Mesenchymal stem cell (in vitro differentiated cells and primary cell): ENCODE measurements around the gene NR1I3.

Source experiments
- DNase-seq: peaks from one replicate; pipeline ENCODE4 v3.0.0-alpha.2; 2013
- H2AFZ ChIP-seq: one replicate; pipeline ENCODE4 v1.6.1; 2013; ENCODE audit warnings: low read depth, mild to moderate bottlenecking, control low read depth, inconsistent platforms, low read length, moderate library complexity
- H2AK5ac ChIP-seq: 2 replicates; pipeline ENCODE4 v1.6.1; 2013; ENCODE audit warnings: low read length, moderate library complexity, mild to moderate bottlenecking, inconsistent platforms; ENCODE audit not compliant: severe bottlenecking
- H2BK120ac ChIP-seq: one replicate; pipeline ENCODE4 v1.6.1; 2013; ENCODE audit warnings: low read depth, mild to moderate bottlenecking, inconsistent platforms, low read length, moderate library complexity
- H2BK12ac ChIP-seq, 2 experiments: one replicate each; pipeline ENCODE4 v1.6.1; 2013; ENCODE audit warnings: inconsistent platforms in 2 of 2, low read length in 2 of 2, mild to moderate bottlenecking in 2 of 2, moderate library complexity in 2 of 2, control low read depth in 1 of 2
- H2BK15ac ChIP-seq: one replicate; pipeline ENCODE4 v1.6.1; 2013; ENCODE audit warnings: mild to moderate bottlenecking, low read depth, inconsistent platforms; ENCODE audit not compliant: poor library complexity, severe bottlenecking
- H2BK5ac ChIP-seq: 2 replicates; pipeline ENCODE4 v1.6.1; 2013; ENCODE audit warnings: low read depth, mild to moderate bottlenecking, low read length, control low read depth, inconsistent platforms; ENCODE audit not compliant: poor library complexity, severe bottlenecking
- H3K14ac ChIP-seq, 2 experiments: one replicate each; pipeline ENCODE4 v1.6.1; 2013; ENCODE audit warnings: inconsistent platforms in 2 of 2, low read length in 2 of 2, control low read depth in 1 of 2, mild to moderate bottlenecking in 1 of 2, moderate library complexity in 1 of 2
- H3K18ac ChIP-seq, 2 experiments: one replicate each; pipeline ENCODE4 v1.6.1; 2013; ENCODE audit warnings: inconsistent platforms in 2 of 2, low read length in 2 of 2, control low read depth in 1 of 2, low read depth in 1 of 2, mild to moderate bottlenecking in 1 of 2
- H3K23ac ChIP-seq, 2 experiments: one replicate each; pipeline ENCODE4 v1.6.1; 2013; ENCODE audit warnings: inconsistent platforms in 2 of 2, low read length in 2 of 2, mild to moderate bottlenecking in 2 of 2, moderate library complexity in 2 of 2, control low read depth in 1 of 2
- H3K27ac ChIP-seq: 2 replicates; pipeline ENCODE4 v1.5.1; 2013; ENCODE audit warnings: mild to moderate bottlenecking, moderate library complexity, low read length, control low read depth, inconsistent platforms; ENCODE audit not compliant: poor library complexity, severe bottlenecking
- H3K27me3 ChIP-seq, 2 experiments: 2 replicates each; pipeline versions ENCODE4 v1.6.1 to v1.7.0; 2013; ENCODE audit warnings: low read length in 2 of 2, mild to moderate bottlenecking in 2 of 2, moderate library complexity in 2 of 2, control low read depth in 1 of 2, inconsistent platforms in 1 of 2; ENCODE audit not compliant: control insufficient read depth in 1 of 2, insufficient read depth in 1 of 2
- H3K36me3 ChIP-seq, 2 experiments: 2 replicates each; pipeline versions ENCODE4 v1.6.1 to v1.7.0; 2013; ENCODE audit warnings: low read length in 2 of 2, control low read depth in 1 of 2, inconsistent platforms in 1 of 2, low read depth in 1 of 2, mild to moderate bottlenecking in 1 of 2; ENCODE audit not compliant: insufficient read depth in 2 of 2, control insufficient read depth in 1 of 2
- H3K4ac ChIP-seq, 2 experiments: one replicate each; pipeline ENCODE4 v1.6.1; 2013; ENCODE audit warnings: inconsistent platforms in 2 of 2, low read length in 2 of 2, mild to moderate bottlenecking in 2 of 2, moderate library complexity in 2 of 2, control low read depth in 1 of 2, low read depth in 1 of 2
- H3K4me1 ChIP-seq: 2 replicates; pipeline ENCODE4 v1.6.1; 2013; ENCODE audit warnings: low read depth, low read length, control low read depth; ENCODE audit not compliant: control insufficient read depth, insufficient read depth
- H3K4me2 ChIP-seq: 2 replicates; pipeline ENCODE4 v1.6.1; 2013; ENCODE audit warnings: low read length, mild to moderate bottlenecking, inconsistent platforms; ENCODE audit not compliant: poor library complexity, severe bottlenecking
- H3K4me3 ChIP-seq, 2 experiments: 2 replicates each; pipeline versions ENCODE4 v1.5.1 to v1.7.0; 2013; ENCODE audit warnings: low read length in 2 of 2, mild to moderate bottlenecking in 2 of 2, control low read depth in 1 of 2, low read depth in 1 of 2; ENCODE audit not compliant: insufficient read depth in 1 of 2
- H3K79me1 ChIP-seq: replicated peaks from 2 replicates; pipeline ENCODE4 v1.6.1; 2013; ENCODE audit warnings: mild to moderate bottlenecking, control low read depth, low read length, inconsistent platforms; ENCODE audit not compliant: poor library complexity, severe bottlenecking
- H3K9ac ChIP-seq: 2 replicates; pipeline ENCODE4 v1.7.0; 2013; ENCODE audit warnings: mild to moderate bottlenecking, low read length, moderate library complexity
- H3K9me3 ChIP-seq: 2 replicates; pipeline ENCODE4 v1.7.0; 2013; ENCODE audit warnings: mild to moderate bottlenecking, low read length; ENCODE audit not compliant: control insufficient read depth
- H4K8ac ChIP-seq: one replicate; pipeline ENCODE4 v1.6.1; 2013; ENCODE audit warnings: inconsistent platforms, mild to moderate bottlenecking, low read length, moderate library complexity
- H4K91ac ChIP-seq: one replicate; pipeline ENCODE4 v1.6.1; 2013; ENCODE audit warnings: mild to moderate bottlenecking, low read length, inconsistent platforms
- WGBS: methylation state at CpG from one replicate; pipeline ENCODE4 v1.1.7; 2013; ENCODE audit warnings: mixed read lengths; 5-methylcytosine and 5-hydroxymethylcytosine counted together

Gene NR1I3

GRCh38 chr1:161188381-161188780 lies 49.6 kb downstream of the NR1I3 start:
- H3K27ac ChIP-seq = no peak overlapping the region
- H3K4me1 ChIP-seq = peaks cover 2% of the 10 kb centered on the region
- no peak overlapping the region for H3K4me3 ChIP-seq
- no peak overlapping the region for H3K14ac ChIP-seq
- H3K27me3 ChIP-seq = no peaks in the 10 kb centered on the region
- no peak for DNase-seq
- no peak overlapping the region for H2BK120ac ChIP-seq
- H2AFZ ChIP-seq = no peak overlapping the region
- H3K23ac ChIP-seq = no peak overlapping the region
- H3K18ac ChIP-seq = no peak overlapping the region
- H2BK12ac ChIP-seq = no peak overlapping the region
- H4K91ac ChIP-seq = no peak overlapping the region
- no peak overlapping the region for H3K4ac ChIP-seq
- no peaks in the 10 kb centered on the region for H3K9me3 ChIP-seq
- H3K79me1 ChIP-seq = no peaks in the 10 kb centered on the region
- H2BK5ac ChIP-seq = no peak overlapping the region
- H2AK5ac ChIP-seq = no peak overlapping the region
- 90% methylated on average over 4 of the region's 6 CpGs for WGBS
- H2BK15ac ChIP-seq = no peak overlapping the region
- H3K36me3 ChIP-seq = peaks cover 0 to 28% of the 10 kb centered on the region in 2 experiments
- H3K9ac ChIP-seq = peak overlapping the region; percentile 30
- no peak overlapping the region for H4K8ac ChIP-seq
- H3K4me2 ChIP-seq = no peak overlapping the region

DNA sequence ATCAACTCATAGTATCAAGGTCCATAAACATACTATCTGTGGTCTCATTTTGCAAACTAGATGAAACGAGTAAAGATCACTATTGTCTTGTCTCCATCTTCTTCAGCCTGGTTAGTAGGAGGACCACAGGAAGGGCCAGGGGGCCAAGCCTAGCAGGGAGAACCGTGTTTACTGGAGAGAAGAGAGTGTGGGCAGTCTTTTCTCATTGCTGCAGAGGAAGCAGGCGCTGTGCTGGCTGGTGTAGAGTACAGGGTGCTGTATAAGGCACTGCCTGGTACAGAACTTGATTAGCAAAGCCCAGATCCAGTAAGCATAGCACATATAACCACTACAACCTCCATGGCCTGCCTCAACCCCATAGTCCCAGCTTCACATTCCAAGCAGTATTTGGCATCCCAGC lies 50.7 kb downstream of the NR1I3 start:
- peak overlapping the region in 1 of 2 experiments; percentile 24 for H2BK12ac ChIP-seq
- no peak overlapping the region for H3K27ac ChIP-seq
- no peak overlapping the region for H3K4ac ChIP-seq
- H3K4me3 ChIP-seq = no peak overlapping the region
- no peak overlapping the region for H2AK5ac ChIP-seq
- H3K23ac ChIP-seq = no peak overlapping the region
- no peak overlapping the region for H3K9ac ChIP-seq
- no peak overlapping the region for H4K91ac ChIP-seq
- H3K79me1 ChIP-seq = no peaks in the 10 kb centered on the region
- H4K8ac ChIP-seq = no peak overlapping the region
- peaks cover 2% of the 10 kb centered on the region for H3K4me1 ChIP-seq
- no peak overlapping the region for H3K4me2 ChIP-seq
- DNase-seq = no peak
- no peaks in the 10 kb centered on the region for H3K9me3 ChIP-seq
- no peak overlapping the region for H2BK120ac ChIP-seq
- no peaks in the 10 kb centered on the region for H3K27me3 ChIP-seq
- H2BK15ac ChIP-seq = peak overlapping the region; percentile 46
- peaks cover 0 to 19% of the 10 kb centered on the region in 2 experiments for H3K36me3 ChIP-seq
- H3K14ac ChIP-seq = no peak overlapping the region
- H2AFZ ChIP-seq = no peak overlapping the region
- H2BK5ac ChIP-seq = no peak overlapping the region
- 92% methylated on average over 3 of the region's 3 CpGs for WGBS
- no peak overlapping the region for H3K18ac ChIP-seq

DNA sequence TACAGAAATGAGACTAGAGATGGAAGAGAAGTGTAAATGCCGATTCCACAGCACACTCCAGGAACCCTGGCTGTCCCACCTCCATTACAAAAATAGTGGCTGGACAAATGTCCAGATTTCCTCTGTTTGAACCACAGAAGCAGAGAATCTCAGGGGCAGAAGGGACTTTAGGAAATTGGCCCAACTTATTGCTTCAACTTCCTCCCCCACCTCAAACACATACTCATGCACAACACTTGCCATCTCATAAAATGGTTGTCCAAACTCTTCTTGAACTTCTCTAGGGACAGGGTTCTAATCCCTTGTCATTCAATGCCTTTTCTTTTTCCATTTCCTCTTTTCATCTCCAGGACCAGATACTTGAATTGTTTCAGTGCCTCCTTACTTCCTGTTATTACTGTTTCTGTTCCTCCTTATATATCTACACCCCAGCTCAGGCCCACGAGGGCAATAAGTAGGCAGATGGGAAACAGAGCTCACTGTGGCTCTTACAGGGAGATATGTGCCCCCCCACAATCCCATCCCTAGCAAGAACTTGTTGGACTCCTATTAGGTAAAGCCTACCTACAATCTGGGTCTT lies 52.2 kb downstream of the NR1I3 start:
- no peak overlapping the region for H2BK120ac ChIP-seq
- no peak overlapping the region for H3K4me3 ChIP-seq
- WGBS = 76% methylated on average over 2 of the region's 2 CpGs
- H3K36me3 ChIP-seq = peaks cover 0 to 4% of the 10 kb centered on the region in 2 experiments
- peak overlapping the region in 1 of 2 experiments; percentile 48 for H3K18ac ChIP-seq
- H3K14ac ChIP-seq = no peak overlapping the region
- H3K4me2 ChIP-seq = no peak overlapping the region
- no peaks in the 10 kb centered on the region for H3K9me3 ChIP-seq
- H3K79me1 ChIP-seq = no peaks in the 10 kb centered on the region
- H3K4ac ChIP-seq = peak overlapping the region in 1 of 2 experiments; percentile 60
- H3K4me1 ChIP-seq = peaks cover 2% of the 10 kb centered on the region
- H2AFZ ChIP-seq = peak overlapping the region; percentile 29
- H3K23ac ChIP-seq = no peak overlapping the region
- no peaks in the 10 kb centered on the region for H3K27me3 ChIP-seq
- H3K27ac ChIP-seq = no peak overlapping the region
- no peak overlapping the region for H4K91ac ChIP-seq
- no peak overlapping the region for H2BK15ac ChIP-seq
- peak overlapping the region; percentile 42 for H3K9ac ChIP-seq
- no peak overlapping the region for H2BK5ac ChIP-seq
- DNase-seq = no peak
- no peak overlapping the region for H2AK5ac ChIP-seq
- peak overlapping the region in 1 of 2 experiments; percentile 91 for H2BK12ac ChIP-seq
- peak overlapping the region; percentile 15 for H4K8ac ChIP-seq

DNA sequence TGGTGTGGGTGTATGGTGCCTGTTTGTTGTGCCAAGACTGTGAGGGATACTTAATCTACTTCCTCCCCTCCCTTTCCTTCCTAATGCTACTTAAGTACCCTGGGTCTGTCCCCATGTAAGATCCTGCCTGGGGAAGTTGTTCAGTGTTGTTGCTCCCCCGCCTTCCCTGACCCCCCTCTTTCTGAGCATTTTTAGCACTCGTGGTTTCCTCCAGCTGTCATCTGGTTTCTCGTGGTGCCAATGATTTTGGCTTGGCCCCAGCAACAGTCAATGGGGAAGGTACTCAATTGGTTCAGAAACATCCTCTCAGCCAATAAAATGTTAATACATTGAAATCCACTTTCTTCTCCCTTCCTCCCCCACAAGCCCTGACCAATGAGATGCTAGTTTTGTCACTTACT lies 52.7 kb downstream of the NR1I3 start:
- H3K4me1 ChIP-seq = peaks cover 2% of the 10 kb centered on the region
- H3K18ac ChIP-seq = no peak overlapping the region
- H4K91ac ChIP-seq = no peak overlapping the region
- H4K8ac ChIP-seq = peak overlapping the region; percentile 63
- no peaks in the 10 kb centered on the region for H3K27me3 ChIP-seq
- no peak overlapping the region for H2AFZ ChIP-seq
- H2BK12ac ChIP-seq = no peak overlapping the region
- H3K9me3 ChIP-seq = no peaks in the 10 kb centered on the region
- H2AK5ac ChIP-seq = no peak overlapping the region
- peak overlapping the region; percentile 42 for H3K9ac ChIP-seq
- H3K27ac ChIP-seq = no peak overlapping the region
- H3K14ac ChIP-seq = no peak overlapping the region
- H3K36me3 ChIP-seq = no peaks in the 10 kb centered on the region
- no peak overlapping the region for H3K4me2 ChIP-seq
- no peak overlapping the region for H2BK15ac ChIP-seq
- H3K23ac ChIP-seq = no peak overlapping the region
- no peak overlapping the region for H2BK120ac ChIP-seq
- H3K79me1 ChIP-seq = no peaks in the 10 kb centered on the region
- WGBS = 19% methylated on average over 3 of the region's 3 CpGs
- DNase-seq = peak; percentile 88
- H3K4me3 ChIP-seq = no peak overlapping the region
- no peak overlapping the region for H3K4ac ChIP-seq
- no peak overlapping the region for H2BK5ac ChIP-seq
